IMR-90 (cell line): Measurements from ENCODE around the gene IGSF8. TPM values are rescaled to one million over a fixed set of nuclear protein-coding genes. Genes with fewer than 3 reads are reported as not detected.

Experiments
- ATAC-seq: fragments of 200-7000 bp; cut with Tn5 transposase; 2 replicates; pipeline ENCODE4 v1.9.1; 2020; ENCODE audit warnings: low read depth, mild to moderate bottlenecking, moderate library complexity
- Bru-seq: library from RNA; stranded (reverse); fragments of 400-500 nt; gene quantifications from one replicate; lab custom pipeline; 2021; lab: Mats Ljungman, UMichigan
- BruChase-seq, 2 experiments: library from RNA; stranded (reverse); fragments of 400-500 nt; gene quantifications; one replicate each; lab custom pipeline; 2021; lab: Mats Ljungman, UMichigan
- BruUV-seq: library from RNA; stranded (reverse); fragments of 400-500 nt; replicated peaks from 2 replicates; lab custom pipeline; 2021; lab: Mats Ljungman, UMichigan
- CTCF ChIA-PET: fragments of 300-600 bp; formaldehyde crosslinking; extraction: SDS; loops from one replicate; lab custom pipeline; 2021; ENCODE audit warnings: antibody characterized with exemption; lab: Yijun Ruan, JAX
- POLR2A ChIA-PET: fragments of 300-600 bp; sonication (Branson Sonifier 250); formaldehyde crosslinking; loops from one replicate; lab custom pipeline; 2022; ENCODE audit warnings: antibody characterized with exemption; ENCODE audit not compliant: unreplicated experiment; lab: Charles Lee
- DNase-seq: peaks from one replicate; pipeline ENCODE4 v3.0.0; 2013
- H2AFZ ChIP-seq: replicated peaks from 2 replicates; pipeline ENCODE3; 2013; ENCODE audit warnings: low read length, mild to moderate bottlenecking; ENCODE audit not compliant: poor library complexity
- H2AK5ac ChIP-seq: 2 replicates; pipeline ENCODE4 v1.6.1; 2013; ENCODE audit warnings: low read depth, low read length, inconsistent platforms
- H2AK9ac ChIP-seq: replicated peaks from 2 replicates; pipeline ENCODE3; 2013; ENCODE audit warnings: mild to moderate bottlenecking, low read depth, low read length, moderate library complexity; ENCODE audit not compliant: poor library complexity
- H2BK120ac ChIP-seq: 2 replicates; pipeline ENCODE4 v1.6.1; 2013; ENCODE audit warnings: low read depth, low read length, inconsistent platforms
- H2BK15ac ChIP-seq: 3 replicates; pipeline ENCODE4 v1.6.1; 2013; ENCODE audit warnings: low read depth, low read length, inconsistent platforms
- H2BK20ac ChIP-seq: 2 replicates; pipeline ENCODE4 v1.6.1; 2013; ENCODE audit warnings: low read depth, mild to moderate bottlenecking, inconsistent platforms, low read length, moderate library complexity
- H2BK5ac ChIP-seq: 2 replicates; pipeline ENCODE4 v1.6.1; 2013; ENCODE audit warnings: mild to moderate bottlenecking, low read depth, low read length, inconsistent platforms; ENCODE audit not compliant: poor library complexity, severe bottlenecking
- H3K14ac ChIP-seq: replicated peaks from 2 replicates; pipeline ENCODE4 v1.6.1; 2013; ENCODE audit warnings: low read depth, low read length, inconsistent platforms
- H3K18ac ChIP-seq: 2 replicates; pipeline ENCODE4 v1.6.1; 2013; ENCODE audit warnings: low read depth, low read length, control low read depth
- H3K23ac ChIP-seq: 2 replicates; pipeline ENCODE4 v1.6.1; 2013; ENCODE audit warnings: low read depth, low read length, inconsistent platforms
- H3K27ac ChIP-seq: 2 replicates; pipeline ENCODE4 v1.5.1; 2013; ENCODE audit warnings: mild to moderate bottlenecking, control low read depth, low read length; ENCODE audit not compliant: insufficient read depth
- H3K27me3 ChIP-seq: 2 replicates; pipeline ENCODE4 v1.6.1; 2013; ENCODE audit warnings: low read length; ENCODE audit not compliant: control insufficient read depth, insufficient read depth
- H3K36me3 ChIP-seq: 2 replicates; pipeline ENCODE4 v1.6.1; 2013; ENCODE audit warnings: low read length, mixed read lengths; ENCODE audit not compliant: control insufficient read depth, insufficient read depth
- H3K4ac ChIP-seq: 2 replicates; pipeline ENCODE4 v1.6.1; 2013; ENCODE audit warnings: low read depth, low read length, inconsistent platforms
- H3K4me1 ChIP-seq: 2 replicates; pipeline ENCODE4 v1.6.1; 2013; ENCODE audit warnings: low read length, mixed read lengths; ENCODE audit not compliant: control insufficient read depth, insufficient read depth
- H3K4me2 ChIP-seq: 2 replicates; pipeline ENCODE4 v1.6.1; 2013; ENCODE audit warnings: low read depth, mild to moderate bottlenecking, control low read depth, low read length, moderate library complexity
- H3K4me3 ChIP-seq: 2 replicates; pipeline ENCODE4 v1.5.1; 2013; ENCODE audit warnings: low read depth, mild to moderate bottlenecking, control low read depth, low read length, moderate library complexity; ENCODE audit not compliant: insufficient read depth
- H3K56ac ChIP-seq: 2 replicates; pipeline ENCODE4 v1.6.1; 2013; ENCODE audit warnings: low read length, inconsistent platforms; ENCODE audit not compliant: insufficient read depth; ENCODE audit errors: extremely low read depth
- H3K79me1 ChIP-seq, 2 experiments: 2 replicates each; pipeline ENCODE4 v1.6.1; 2013; ENCODE audit warnings: low read length in 2 of 2, inconsistent platforms in 1 of 2, low read depth in 1 of 2
- H3K9ac ChIP-seq: 2 replicates; pipeline ENCODE4 v1.6.1; 2013; ENCODE audit warnings: low read depth, low read length, control low read depth
- H3K9me1 ChIP-seq: 2 replicates; pipeline ENCODE4 v1.6.1; 2013; ENCODE audit warnings: low read length, inconsistent platforms; ENCODE audit not compliant: insufficient read depth
- H3K9me3 ChIP-seq: 2 replicates; pipeline ENCODE4 v1.6.1; 2013; ENCODE audit warnings: low read length; ENCODE audit not compliant: control insufficient read depth, insufficient read depth
- H4K20me1 ChIP-seq: 2 replicates; pipeline ENCODE4 v1.6.1; 2013; ENCODE audit warnings: low read length, inconsistent platforms; ENCODE audit not compliant: insufficient read depth
- H4K5ac ChIP-seq: 2 replicates; pipeline ENCODE4 v1.6.1; 2013; ENCODE audit warnings: mild to moderate bottlenecking, low read depth, low read length, control low read depth
- H4K8ac ChIP-seq, 2 experiments: 2 replicates each; pipeline ENCODE4 v1.6.1; 2013; ENCODE audit warnings: low read depth in 2 of 2, low read length in 2 of 2, control low read depth in 1 of 2, inconsistent platforms in 1 of 2
- H4K91ac ChIP-seq: 2 replicates; pipeline ENCODE4 v1.6.1; 2013; ENCODE audit warnings: low read depth, low read length, inconsistent platforms; ENCODE audit not compliant: insufficient read depth
- BHLHE40 ChIP-seq: fragments of 150-350 bp; IDR thresholded peaks from 2 replicates; pipeline ENCODE4 v1.6.1; 2016; ENCODE audit warnings: mild to moderate bottlenecking, low read depth, low read length
- CTCF ChIP-seq: conservative IDR thresholded peaks from 2 replicates; pipeline ENCODE4 v1.5.1; 2012; ENCODE audit warnings: mild to moderate bottlenecking, low read depth, low read length, improper control_type of control experiment
- FOS ChIP-seq: fragments of 150-350 bp; IDR thresholded peaks from 2 replicates; pipeline ENCODE4 v1.6.1; 2016; ENCODE audit warnings: low read depth, low read length
- MAZ ChIP-seq: IDR thresholded peaks from 2 replicates; pipeline ENCODE4 v1.6.1; 2012; ENCODE audit warnings: low read depth, mild to moderate bottlenecking, low read length, improper control_type of control experiment, moderate library complexity, borderline replicate concordance
- MXI1 ChIP-seq: IDR thresholded peaks from 2 replicates; pipeline ENCODE4 v1.6.1; 2012; ENCODE audit warnings: low read depth, mild to moderate bottlenecking, low read length, moderate library complexity, borderline replicate concordance
- NFE2L2 ChIP-seq: fragments of 150-350 bp; IDR thresholded peaks from 2 replicates; pipeline ENCODE4 v1.6.1; 2016; ENCODE audit warnings: low read depth, mild to moderate bottlenecking, low read length
- POLR2A ChIP-seq: IDR thresholded peaks from 2 replicates; pipeline ENCODE4 v1.6.1; 2012; ENCODE audit warnings: mild to moderate bottlenecking, low read depth, low read length
- RCOR1 ChIP-seq: IDR thresholded peaks from 2 replicates; pipeline ENCODE4 v1.6.1; 2012; ENCODE audit warnings: mild to moderate bottlenecking, low read length, improper control_type of control experiment; ENCODE audit not compliant: insufficient replicate concordance
- RFX5 ChIP-seq: IDR thresholded peaks from 2 replicates; pipeline ENCODE4 v1.8.0; 2012; ENCODE audit warnings: low read depth, mild to moderate bottlenecking, low read length, moderate library complexity
- SMC3 ChIP-seq: fragments of 150-350 bp; IDR thresholded peaks from 2 replicates; pipeline ENCODE4 v1.6.1; 2016; ENCODE audit warnings: low read depth, mild to moderate bottlenecking, antibody characterized with exemption, low read length, moderate library complexity
- WGBS, 2 experiments: methylation state at CpG; one replicate each; pipeline versions ENCODE4 v1.1.5 to v1.1.7; 2013; ENCODE audit warnings: missing lambda C conversion rate in 2 of 2; ENCODE audit not compliant: insufficient read length in 1 of 2; ENCODE audit errors: extremely low coverage in 2 of 2; 5-methylcytosine and 5-hydroxymethylcytosine counted together
- dilution Hi-C: fragments of 300-500 bp; cut with HindIII; formaldehyde crosslinking; loops from one replicate; pipeline ENCODE4 v1.14.3; 2018; ENCODE audit warnings: low sequenced_read_pairs; ENCODE audit not compliant: unreplicated experiment
- in situ Hi-C: fragments of 300-500 bp; cut with MboI; formaldehyde crosslinking; loops from 3 replicates; pipeline ENCODE4 v1.14.3; 2019; ENCODE audit warnings: low sequenced_read_pairs, inconsistent platforms, mixed read lengths
- intact Hi-C: fragments of 100-400 bp; cut with micrococcal nuclease; formaldehyde crosslinking; loops from 2 replicates; pipeline ENCODE4 v1.10.0; 2022
- long read RNA-seq: library from polyadenylated mRNA; unstranded; transcript quantifications from one replicate; pipeline ENCODE4 v2.0.0, GENCODE V29; 2021; ENCODE audit not compliant: unreplicated experiment
- polyA plus RNA-seq, 3 experiments: library from polyadenylated mRNA; depleted of rRNA; stranded (reverse); fragments of >200 nt; gene quantifications; 2 replicates each; pipeline ENCODE4 v1.2.3, GENCODE V29; 2012; ENCODE audit warnings: low replicate concordance in 1 of 3
- total RNA-seq: library from RNA; depleted of rRNA; stranded (reverse); fragments of >200 nt; gene quantifications from 2 replicates; pipeline ENCODE4 v1.2.3, GENCODE V29; 2012; rRNA removed
- TF ChIP-seq, protein P1 (sequence below): fragments of 150-350 bp; IDR thresholded peaks from 2 replicates; pipeline ENCODE4 v1.6.1; 2017; ENCODE audit warnings: mild to moderate bottlenecking, antibody characterized with exemption, low read length, low read depth

IGSF8 gene
- 7.5 and 8.8 TPM in 2 replicates for total RNA-seq
- polyA plus RNA-seq (2012; rRNA removed) = 25.2 and 26.3 TPM in 2 replicates
- 24.0 and 37.8 TPM in 2 replicates for polyA plus RNA-seq (2012; cell fraction: cytosol; rRNA removed)
- 23.9 and 55.0 TPM in 2 replicates for polyA plus RNA-seq (2012; cell fraction: nucleus; rRNA removed; ENCODE audit: low replicate concordance)
- percentile 40 among the genes with signal in this experiment for Bru-seq, nascent RNA
- BruChase-seq, experiment 1, labeled RNA remaining after a 6-hour chase = percentile 44 among the genes with signal in this experiment
- BruChase-seq, experiment 2, labeled RNA remaining after a 2-hour chase = percentile 40 among the genes with signal in this experiment
- long read RNA-seq, transcript IGSF8-201 (7 exons, 2,343 nt) = major isoform, 30 of 43 reads
- long read RNA-seq, partial matches to known transcripts = 7 of 43 reads
- long read RNA-seq, other reads (novel, unspliced or antisense) = 4 of 43 reads

GRCh38 chr1:160097911-160098851 is at the start of gene IGSF8:
Gene IGSF8 (minus strand): TSS chr1:160098619. CDS start chr1:160098472, 147 bp downstream.
- peak within 1 kb of the TSS; percentile 13; the same call in 1 of the 2 replicates for H2AK5ac ChIP-seq
- no peaks in the 10 kb centered on the region for H3K9me3 ChIP-seq
- WGBS, 2 experiments = 6% methylated on average over 27 of the region's 64 CpGs; no CpG with 5 or more reads in 1 of the 2 experiments
- ChIA-PET POLR2A (no interaction called here), CTCF (interaction anchor here (0.9 to 1.0 kb wide), 2 partner anchors 20 to 279 kb away, joined by 3 read pairs; no protein-coding TSS in a partner anchor)
- dilution Hi-C loops (no loop called here), intact Hi-C loops (no loop called here), in situ Hi-C loops (loop anchor here (10.0 kb wide), 1 partner anchor 257 kb away; no protein-coding TSS in a partner anchor)
- H4K20me1 ChIP-seq = 0 out of 2 replicates have a peak, but pooled peaks cover 5% of the 10 kb centered on the region
- H3K14ac ChIP-seq = peak within 1 kb of the TSS; percentile 45
- DNase-seq (peak; percentile 69), ATAC-seq (peak; percentile 67)
- no peak within 1 kb of the TSS for H3K23ac ChIP-seq
- no peaks in the 10 kb centered on the region for H3K9me1 ChIP-seq
- peak within 1 kb of the TSS; percentile 82 for H3K4me3 ChIP-seq
- H3K79me1 ChIP-seq = peaks cover 0 to 20% of the 10 kb centered on the region in 2 experiments; a peak in 3 of 4 replicates
- peaks cover 16% of the 10 kb centered on the region for H3K4me1 ChIP-seq
- H4K5ac ChIP-seq = peak within 1 kb of the TSS; percentile 74
- H3K27me3 ChIP-seq = no peaks in the 10 kb centered on the region
- BruUV-seq = no TSS peak
- peak within 1 kb of the TSS; percentile 99 for H3K4me2 ChIP-seq
- H3K9ac ChIP-seq = peak within 1 kb of the TSS; percentile 55
- H3K36me3 ChIP-seq = peaks cover 3% of the 10 kb centered on the region; the same call in 1 of the 2 replicates
- H2AK9ac ChIP-seq = peak within 1 kb of the TSS; percentile 91
- H2BK15ac ChIP-seq = no peak within 1 kb of the TSS
- H2BK5ac ChIP-seq = no peak within 1 kb of the TSS
- H2AFZ ChIP-seq = peak within 1 kb of the TSS; percentile 94
- H4K91ac ChIP-seq = peak within 1 kb of the TSS; percentile 24; the same call in 1 of the 2 replicates
- H2BK20ac ChIP-seq = no peak within 1 kb of the TSS
- H3K56ac ChIP-seq = 0 out of 2 replicates have a peak within 1 kb of the TSS, but pooled peaks have one; percentile 46
- no peak within 1 kb of the TSS for H2BK120ac ChIP-seq
- H4K8ac ChIP-seq = peak within 1 kb of the TSS; percentile 81 to 86
- no peak within 1 kb of the TSS; the same call in 1 of the 2 replicates for H3K18ac ChIP-seq
- peak within 1 kb of the TSS; percentile 66; the same call in 1 of the 2 replicates for H3K4ac ChIP-seq
- peak within 1 kb of the TSS; percentile 40; the same call in 1 of the 2 replicates for H3K27ac ChIP-seq
- TF ChIP-seq RCOR1 (no peak), NFE2L2 (no peak), FOS (no peak), POLR2A (no peak), BHLHE40 (no peak), MXI1 (0 out of 2 replicates have a peak, but pooled peaks have one; percentile 9), CTCF (no peak), MAZ (peak; percentile 67; the same call in 1 of the 2 replicates), RFX5 (no peak), SMC3 (no peak)
- TF ChIP-seq, protein P1, sequence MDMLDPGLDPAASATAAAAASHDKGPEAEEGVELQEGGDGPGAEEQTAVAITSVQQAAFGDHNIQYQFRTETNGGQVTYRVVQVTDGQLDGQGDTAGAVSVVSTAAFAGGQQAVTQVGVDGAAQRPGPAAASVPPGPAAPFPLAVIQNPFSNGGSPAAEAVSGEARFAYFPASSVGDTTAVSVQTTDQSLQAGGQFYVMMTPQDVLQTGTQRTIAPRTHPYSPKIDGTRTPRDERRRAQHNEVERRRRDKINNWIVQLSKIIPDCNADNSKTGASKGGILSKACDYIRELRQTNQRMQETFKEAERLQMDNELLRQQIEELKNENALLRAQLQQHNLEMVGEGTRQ = no peak
